ENCODE results near the gene SEMA7A.

DNA sequence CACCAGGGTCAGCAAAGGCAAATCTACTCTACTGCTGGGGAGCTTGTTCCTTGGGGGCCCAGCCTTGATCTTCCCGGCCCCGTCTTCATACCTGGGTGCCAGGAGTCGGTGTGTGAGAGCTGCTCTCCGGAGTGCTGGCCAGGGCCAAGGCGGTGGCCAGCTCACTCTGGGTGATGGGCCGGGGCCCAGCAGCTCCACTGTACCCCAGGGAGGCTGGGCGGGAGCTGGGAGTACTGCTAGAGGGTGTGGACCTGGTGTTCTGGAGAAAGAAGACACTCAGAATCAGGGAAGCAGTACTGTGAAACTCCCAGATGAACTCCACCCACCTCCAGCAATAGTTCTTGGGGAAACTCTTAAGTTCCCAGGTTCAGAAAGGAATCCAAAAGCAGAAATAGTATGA is 15.3 kb upstream of the SEMA7A start:
- TF ChIP-seq EZH2 (IDR thresholded peaks at IDR 0.05) (no peak), POLR2AphosphoS5 (IDR thresholded peaks at IDR 0.05; ENCODE audit: borderline replicate concordance, low read depth, low read length) (no peak), FOXP2 (optimal IDR thresholded peaks at IDR 0.05; ENCODE audit: control extremely low read depth, extremely low read length, insufficient read depth) (no peak)
